SU-DHL-6 (cell line): ENCODE data around the gene DFFB.

Experiments
- H2AFZ ChIP-seq: fragments of 200-600 bp; sonication (generic); 2 replicates; pipeline ENCODE4 v1.6.1; 2014; ENCODE audit warnings: low read depth, mild to moderate bottlenecking, moderate library complexity, mixed read lengths, antibody characterized with exemption, low read length; ENCODE audit not compliant: severe bottlenecking
- H3F3A ChIP-seq: fragments of 200-600 bp; shearing (Covaris generic); 2 replicates; pipeline ENCODE4 v1.6.0; 2016; ENCODE audit warnings: antibody characterized with exemption, mild to moderate bottlenecking; ENCODE audit not compliant: insufficient read depth
- H3K27ac ChIP-seq: fragments of 200-600 bp; sonication (generic); 2 replicates; pipeline ENCODE4 v1.5.1; 2016; ENCODE audit warnings: low read depth, mild to moderate bottlenecking, low read length, moderate library complexity, mixed read lengths
- H3K27me3 ChIP-seq: fragments of 200-600 bp; sonication (generic), shearing (Covaris generic); 2 replicates; pipeline ENCODE4 v1.6.0; 2014; ENCODE audit warnings: mild to moderate bottlenecking, low read length
- H3K36me3 ChIP-seq: fragments of 200-600 bp; sonication (generic); 2 replicates; pipeline ENCODE4 v1.6.1; 2014; ENCODE audit warnings: mild to moderate bottlenecking, low read length, mixed read lengths
- H3K4me2 ChIP-seq: fragments of 300-600, 200-600 bp; shearing (Covaris generic), sonication (generic); 2 replicates; pipeline ENCODE4 v1.6.0; 2014; ENCODE audit warnings: low read length, low read depth, mild to moderate bottlenecking; ENCODE audit not compliant: poor library complexity, severe bottlenecking
- H3K4me3 ChIP-seq: fragments of 200-600 bp; sonication (generic); 2 replicates; pipeline ENCODE4 v1.5.1; 2014; ENCODE audit warnings: antibody characterized with exemption, low read length, mild to moderate bottlenecking, mixed read lengths; ENCODE audit not compliant: insufficient read depth, poor library complexity, severe bottlenecking
- H3K79me2 ChIP-seq: fragments of 200-600 bp; sonication (generic); 2 replicates; pipeline ENCODE4 v1.6.1; 2014; ENCODE audit warnings: mild to moderate bottlenecking, low read length, moderate library complexity; ENCODE audit not compliant: insufficient read depth
- H3K9ac ChIP-seq: fragments of 200-600 bp; sonication (generic); 2 replicates; pipeline ENCODE4 v1.7.0; 2014; ENCODE audit warnings: mild to moderate bottlenecking, low read length
- H3K9me2 ChIP-seq: fragments of 200-600 bp; sonication (generic); replicated peaks from 2 replicates; pipeline ENCODE4 v1.6.1; 2014; ENCODE audit warnings: low read length; ENCODE audit not compliant: insufficient read depth
- H3K9me3 ChIP-seq: fragments of 200-600 bp; sonication (generic); 2 replicates; pipeline ENCODE4 v1.6.1; 2014; ENCODE audit warnings: low read length, mixed read lengths; ENCODE audit not compliant: insufficient read depth
- H4K20me1 ChIP-seq: fragments of 200-600 bp; sonication (generic); 2 replicates; pipeline ENCODE4 v1.6.1; 2014; ENCODE audit warnings: low read depth, mild to moderate bottlenecking, antibody characterized with exemption, low read length, moderate library complexity, mixed read lengths
- CTCF ChIP-seq: fragments of 200-600 bp; sonication (generic); IDR thresholded peaks from one replicate; pipeline ENCODE4 v1.5.1; 2017; ENCODE audit warnings: antibody characterized with exemption, mild to moderate bottlenecking, low read length, moderate library complexity; ENCODE audit not compliant: insufficient read depth, poor library complexity, severe bottlenecking
- EZH2phosphoT487 ChIP-seq: fragments of 200-600 bp; sonication (generic), shearing (Covaris generic); conservative IDR thresholded peaks from 2 replicates; pipeline ENCODE4 v1.6.1; 2018; ENCODE audit warnings: mild to moderate bottlenecking, antibody characterized with exemption, low read length, moderate library complexity, mixed read lengths

The DFFB gene

GRCh38 chr1:3852711-3853485 lies 4.4 kb upstream of the DFFB start:
- Histone ChIP-seq H3K4me2 (no peak overlapping the region), H4K20me1 (no peaks in the 10 kb centered on the region), H3K79me2 (peaks cover 10% of the 10 kb centered on the region; the same call in 1 of the 2 replicates), H3K36me3 (no peaks in the 10 kb centered on the region), H3K27ac (no peak overlapping the region), H3K4me3 (no peak overlapping the region), H2AFZ (no peak overlapping the region), H3K9me2 (no peaks in the 10 kb centered on the region), H3K9ac (no peak overlapping the region), H3K27me3 (no peaks in the 10 kb centered on the region), H3F3A (no peaks in the 10 kb centered on the region; the same call in 1 of the 2 replicates), H3K9me3 (no peaks in the 10 kb centered on the region)
- TF ChIP-seq CTCF (no peak), EZH2phosphoT487 (no peak)

GRCh38 chr1:3857791-3858129 lies 484 bp downstream of the DFFB start:
- H4K20me1 ChIP-seq, result no peaks in the 10 kb centered on the region
- no peaks in the 10 kb centered on the region; the same call in 1 of the 2 replicates for H3F3A ChIP-seq

DNA sequence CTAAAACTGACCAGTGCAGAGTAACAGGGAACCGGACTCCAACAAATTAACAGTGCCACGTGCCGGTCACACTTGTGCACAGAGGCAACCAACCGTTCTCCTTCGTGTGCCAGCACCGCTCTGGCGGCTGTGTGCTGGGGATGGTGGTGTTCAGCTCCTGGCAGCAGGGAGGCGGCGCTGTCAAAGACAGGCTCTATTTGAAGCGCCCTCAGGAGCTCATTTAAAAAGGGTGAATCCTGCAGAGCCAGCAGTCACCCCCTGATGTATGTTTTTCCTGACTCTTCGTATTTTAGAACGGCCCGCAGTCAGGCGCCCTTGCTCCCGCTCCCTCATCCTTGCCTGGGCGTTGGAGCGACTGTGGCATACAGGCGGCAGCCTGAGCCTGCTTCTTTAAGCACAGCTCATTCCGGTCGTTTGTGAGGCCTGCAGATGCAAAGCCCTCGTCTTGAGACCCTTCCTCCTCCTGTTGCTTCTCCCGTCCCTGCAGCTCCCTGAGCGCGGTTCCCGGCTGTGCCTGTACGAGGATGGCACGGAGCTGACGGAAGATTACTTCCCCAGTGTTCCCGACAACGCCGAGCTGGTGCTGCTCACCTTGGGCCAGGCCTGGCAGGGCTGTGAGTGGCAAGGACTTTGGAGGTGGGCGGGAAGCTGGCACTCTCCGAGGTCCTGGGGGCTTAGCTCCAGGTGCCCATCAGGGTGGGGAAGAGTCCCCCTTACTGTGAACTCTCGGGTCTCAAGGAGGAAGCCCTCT lies 1.1 kb downstream of the DFFB start:
- Histone ChIP-seq H3F3A (no peaks in the 10 kb centered on the region), H3K4me2 (peak overlapping the region; percentile 73), H4K20me1 (no peaks in the 10 kb centered on the region), H3K9me2 (no peaks in the 10 kb centered on the region), H3K9me3 (no peaks in the 10 kb centered on the region), H2AFZ (no peak overlapping the region), H3K27me3 (no peaks in the 10 kb centered on the region), H3K36me3 (no peaks in the 10 kb centered on the region), H3K9ac (peak overlapping the region; percentile 62), H3K79me2 (peaks cover 12% of the 10 kb centered on the region; the same call in 1 of the 2 replicates), H3K4me3 (peak overlapping the region; percentile 58), H3K27ac (no peak overlapping the region)
- TF ChIP-seq CTCF (no peak), EZH2phosphoT487 (no peak)

More at GRCh38 chr1:3857791-3858129, 484 bp downstream of the DFFB start:
- no peaks in the 10 kb centered on the region for H3K9me2 ChIP-seq
- peaks cover 12% of the 10 kb centered on the region; the same call in 1 of the 2 replicates for H3K79me2 ChIP-seq
- H3K27ac ChIP-seq, result peak overlapping the region; percentile 51
- peak overlapping the region; percentile 64 for H2AFZ ChIP-seq
- H3K4me2 ChIP-seq, result peak overlapping the region; percentile 73
- H3K9me3 ChIP-seq, result no peaks in the 10 kb centered on the region
- no peaks in the 10 kb centered on the region for H3K36me3 ChIP-seq
- peak overlapping the region; percentile 62 for H3K9ac ChIP-seq
- peak overlapping the region; percentile 58 for H3K4me3 ChIP-seq
- no peaks in the 10 kb centered on the region for H3K27me3 ChIP-seq
- TF ChIP-seq EZH2phosphoT487, result no peak
- no peak for TF ChIP-seq CTCF
